ENCODE results near the gene ZFAND2B.

GRCh38 chr2:219228041-219228910 lies 21.7 kb downstream of the ZFAND2B start:
- no peak for TF ChIP-seq CTCF (IDR thresholded peaks at IDR 0.05)
- TF ChIP-seq POLR2A (IDR thresholded peaks at IDR 0.05), result no peak
